Stimulated activated CD4-positive, alpha-beta T cell treated with anti-CD3 and anti-CD28 coated beads, TNF-alpha, amount 100 ng/mL, for 48 hours (primary cell): Measurements from ENCODE around the gene CADM2.

Source experiments
- DNase-seq, 3 donors: peaks; one replicate each; pipeline ENCODE4 v3.0.0-alpha.2; 2020; ENCODE audit warnings: low read depth in 3 of 3

The CADM2 gene

GRCh38 chr3:84984429-84984828 lies 25.6 kb downstream of the CADM2 start:
- no peak for DNase-seq

- no peak for DNase-seq
Observed at GRCh38 chr3:84985795-84986194, 27.0 kb downstream of the CADM2 start.

- DNase-seq = no peak
Observed at GRCh38 chr3:84987706-84988504, 29.1 kb downstream of the CADM2 start.

GRCh38 chr3:84989102-84989501 lies 30.3 kb downstream of the CADM2 start:
- DNase-seq = no peak

- DNase-seq = no peak
Observed at GRCh38 chr3:84991422-84991900, 32.7 kb downstream of the CADM2 start.

GRCh38 chr3:84993956-84994355 lies 35.2 kb downstream of the CADM2 start:
- DNase-seq = no peak

GRCh38 chr3:84998545-84998944 lies 39.8 kb downstream of the CADM2 start:
- DNase-seq = no peak

GRCh38 chr3:85003479-85003878 lies 44.7 kb downstream of the CADM2 start:
- DNase-seq = no peak

- DNase-seq = no peak
Observed at GRCh38 chr3:85004147-85004546, 45.4 kb downstream of the CADM2 start.

- DNase-seq = no peak
Observed at GRCh38 chr3:85005946-85006345, 47.2 kb downstream of the CADM2 start.

GRCh38 chr3:85007195-85008094 lies 48.7 kb downstream of the CADM2 start:
- DNase-seq = no peak

- DNase-seq = no peak
Observed at GRCh38 chr3:85020828-85021227, 62.0 kb downstream of the CADM2 start.

- no peak for DNase-seq
Observed at GRCh38 chr3:85030052-85030451, 71.3 kb downstream of the CADM2 start.

- DNase-seq = no peak
Observed at GRCh38 chr3:85037203-85037602, 78.4 kb downstream of the CADM2 start.

- DNase-seq = no peak
Observed at GRCh38 chr3:85041001-85041400, 82.2 kb downstream of the CADM2 start.

GRCh38 chr3:85041562-85042055 lies 82.8 kb downstream of the CADM2 start:
- DNase-seq = no peak

- no peak for DNase-seq
Observed at GRCh38 chr3:85050821-85051220, 92.0 kb downstream of the CADM2 start.

GRCh38 chr3:85051786-85052185 lies 93.0 kb downstream of the CADM2 start:
- no peak for DNase-seq

- no peak for DNase-seq
Observed at GRCh38 chr3:85053626-85054025, 94.8 kb downstream of the CADM2 start.

- DNase-seq = no peak
Observed at GRCh38 chr3:85054579-85054978, 95.8 kb downstream of the CADM2 start.

- DNase-seq = no peak
Observed at GRCh38 chr3:85068911-85069310, 110.1 kb downstream of the CADM2 start.

GRCh38 chr3:85074003-85074402 lies 115.2 kb downstream of the CADM2 start:
- DNase-seq = no peak

- no peak for DNase-seq
Observed at GRCh38 chr3:85075663-85076062, 116.9 kb downstream of the CADM2 start.
